Measurements from ENCODE around the gene PPM1G. TPM values are rescaled to one million over a fixed set of nuclear protein-coding genes. Genes with fewer than 3 reads are reported as not detected.

The PPM1G gene, protein sequence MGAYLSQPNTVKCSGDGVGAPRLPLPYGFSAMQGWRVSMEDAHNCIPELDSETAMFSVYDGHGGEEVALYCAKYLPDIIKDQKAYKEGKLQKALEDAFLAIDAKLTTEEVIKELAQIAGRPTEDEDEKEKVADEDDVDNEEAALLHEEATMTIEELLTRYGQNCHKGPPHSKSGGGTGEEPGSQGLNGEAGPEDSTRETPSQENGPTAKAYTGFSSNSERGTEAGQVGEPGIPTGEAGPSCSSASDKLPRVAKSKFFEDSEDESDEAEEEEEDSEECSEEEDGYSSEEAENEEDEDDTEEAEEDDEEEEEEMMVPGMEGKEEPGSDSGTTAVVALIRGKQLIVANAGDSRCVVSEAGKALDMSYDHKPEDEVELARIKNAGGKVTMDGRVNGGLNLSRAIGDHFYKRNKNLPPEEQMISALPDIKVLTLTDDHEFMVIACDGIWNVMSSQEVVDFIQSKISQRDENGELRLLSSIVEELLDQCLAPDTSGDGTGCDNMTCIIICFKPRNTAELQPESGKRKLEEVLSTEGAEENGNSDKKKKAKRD
- polyA plus RNA-seq (2012; ENCODE audit: insufficient read depth, insufficient read length, low read depth) = 238 TPM

DNA sequence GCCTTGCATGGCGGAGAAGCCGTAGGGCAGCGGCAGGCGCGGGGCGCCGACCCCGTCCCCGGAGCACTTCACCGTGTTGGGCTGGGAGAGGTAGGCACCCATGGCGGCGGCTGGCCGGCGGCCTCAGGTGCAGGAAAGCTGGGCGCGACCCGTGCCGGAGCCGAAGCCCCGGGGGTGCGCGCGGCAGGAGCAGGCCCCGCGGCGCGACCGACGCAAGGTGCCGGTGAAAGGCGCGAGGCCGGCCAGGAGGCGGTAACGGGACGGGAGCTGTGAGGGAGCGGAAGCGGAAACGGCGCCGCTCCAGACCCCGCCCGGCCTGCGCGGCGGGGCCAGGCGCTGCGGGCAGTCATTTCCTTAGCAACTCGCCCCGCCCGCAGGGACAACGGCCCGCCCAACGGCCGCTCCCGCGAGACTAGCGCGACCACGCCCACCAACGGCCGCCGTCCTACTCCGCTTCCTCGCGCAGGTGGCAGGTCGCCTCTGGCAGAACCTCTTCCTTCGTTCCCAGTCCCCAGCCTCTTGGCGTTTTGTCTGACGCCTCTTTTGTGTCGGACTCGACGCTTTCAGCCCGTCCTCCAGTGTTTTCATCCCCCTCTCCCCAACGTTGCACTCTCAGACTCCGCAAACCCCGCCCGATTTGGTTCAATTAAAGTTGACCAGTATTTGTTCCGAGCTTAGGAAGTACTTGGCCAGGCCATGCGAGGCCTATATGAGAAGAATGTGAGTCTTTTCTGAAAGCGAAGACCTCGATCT is at the start of gene PPM1G:
Gene PPM1G (minus strand): TSS at position 271 of the 753 bp plus-strand sequence. CDS start 169 bp downstream, at position 102.
- Histone ChIP-seq H3K4me3 (ENCODE audit: low read depth, low read length) (peak within 1 kb of the TSS; percentile 97), H3K36me3 (peaks cover 9% of the 10 kb centered on the region), H3K4me1 (0 out of 2 replicates have a peak, but pooled peaks cover 3% of the 10 kb centered on the region), H3K9me3 (no peaks in the 10 kb centered on the region), H3K27me3 (no peaks in the 10 kb centered on the region; the same call in 1 of the 2 replicates)
- peak; percentile 98 for DNase-seq
- TF ChIP-seq, protein P1, sequence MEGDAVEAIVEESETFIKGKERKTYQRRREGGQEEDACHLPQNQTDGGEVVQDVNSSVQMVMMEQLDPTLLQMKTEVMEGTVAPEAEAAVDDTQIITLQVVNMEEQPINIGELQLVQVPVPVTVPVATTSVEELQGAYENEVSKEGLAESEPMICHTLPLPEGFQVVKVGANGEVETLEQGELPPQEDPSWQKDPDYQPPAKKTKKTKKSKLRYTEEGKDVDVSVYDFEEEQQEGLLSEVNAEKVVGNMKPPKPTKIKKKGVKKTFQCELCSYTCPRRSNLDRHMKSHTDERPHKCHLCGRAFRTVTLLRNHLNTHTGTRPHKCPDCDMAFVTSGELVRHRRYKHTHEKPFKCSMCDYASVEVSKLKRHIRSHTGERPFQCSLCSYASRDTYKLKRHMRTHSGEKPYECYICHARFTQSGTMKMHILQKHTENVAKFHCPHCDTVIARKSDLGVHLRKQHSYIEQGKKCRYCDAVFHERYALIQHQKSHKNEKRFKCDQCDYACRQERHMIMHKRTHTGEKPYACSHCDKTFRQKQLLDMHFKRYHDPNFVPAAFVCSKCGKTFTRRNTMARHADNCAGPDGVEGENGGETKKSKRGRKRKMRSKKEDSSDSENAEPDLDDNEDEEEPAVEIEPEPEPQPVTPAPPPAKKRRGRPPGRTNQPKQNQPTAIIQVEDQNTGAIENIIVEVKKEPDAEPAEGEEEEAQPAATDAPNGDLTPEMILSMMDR (IDR thresholded peaks at IDR 0.05; ENCODE audit: low read depth, low read length) = no peak

DNA sequence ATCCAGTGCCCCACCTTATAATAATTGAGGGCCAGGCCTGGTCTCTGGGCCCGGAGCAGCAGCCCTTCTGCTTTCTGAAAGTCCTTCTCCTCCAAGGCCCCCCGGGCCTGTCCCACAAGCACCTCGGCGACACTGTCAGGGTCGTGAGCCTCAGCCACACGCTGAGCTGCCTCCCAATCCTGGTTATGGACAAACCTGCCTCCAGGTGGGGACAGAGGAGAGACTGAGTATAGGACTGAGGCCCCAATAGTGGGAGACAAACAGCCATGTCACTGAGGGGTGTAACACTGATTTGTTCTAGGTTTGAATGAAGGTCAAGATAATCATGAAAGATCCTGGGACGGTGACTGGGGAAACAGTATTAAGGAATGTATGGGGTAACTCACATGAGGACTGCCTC is 44.6 kb upstream of the PPM1G start:
- no peaks in the 10 kb centered on the region for H3K9me3 ChIP-seq
- H3K4me1 ChIP-seq = no peaks in the 10 kb centered on the region
- no peaks in the 10 kb centered on the region for H3K27me3 ChIP-seq
- H3K36me3 ChIP-seq = peaks cover 29% of the 10 kb centered on the region
- no peak overlapping the region for H3K4me3 ChIP-seq (ENCODE audit: low read depth, low read length)
- TF ChIP-seq, protein P1 (IDR thresholded peaks at IDR 0.05; ENCODE audit: low read depth, low read length) = no peak
- no peak for DNase-seq

DNA sequence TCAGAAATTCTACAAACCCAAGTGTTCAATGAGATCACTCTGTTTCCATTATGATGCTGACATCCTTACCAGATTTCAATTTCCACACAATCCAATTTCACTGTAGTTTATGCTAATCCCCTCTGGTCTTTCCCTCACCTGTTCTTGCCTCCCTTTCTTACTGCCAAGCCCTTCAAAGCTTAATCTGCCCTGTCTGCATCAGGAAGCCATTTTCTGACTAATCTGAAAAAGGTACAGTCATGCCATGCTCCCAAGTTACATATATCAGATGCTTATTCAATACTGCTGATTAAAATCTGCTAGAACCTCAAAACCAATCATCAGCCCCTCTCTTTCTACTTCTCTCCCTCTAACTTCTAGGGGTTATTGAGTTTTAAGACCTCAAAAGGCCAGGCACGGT is 41.7 kb upstream of the PPM1G start:
- H3K36me3 ChIP-seq = peaks cover 17% of the 10 kb centered on the region

DNA sequence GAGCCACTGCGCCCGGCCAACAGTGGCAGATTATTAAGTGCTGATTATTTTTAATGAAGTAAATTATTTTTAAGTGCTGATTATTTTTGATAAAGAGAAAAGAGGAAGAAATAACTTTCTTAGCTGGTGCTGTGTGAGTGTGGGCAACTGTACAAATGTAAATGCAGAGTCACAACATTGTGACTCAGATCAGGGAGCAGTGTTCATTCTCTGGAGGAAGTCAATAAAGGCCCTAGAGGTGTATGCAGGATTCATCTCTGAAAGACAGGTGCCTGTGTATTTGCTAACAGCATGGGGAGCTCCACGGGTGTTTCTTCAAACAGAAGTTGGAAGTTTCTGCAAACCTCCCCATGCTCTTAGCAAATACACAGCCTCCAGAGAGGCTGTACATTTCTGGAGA is 39.0 kb upstream of the PPM1G start:
- no peak for DNase-seq
- H3K27me3 ChIP-seq = no peaks in the 10 kb centered on the region
- no peaks in the 10 kb centered on the region for H3K9me3 ChIP-seq
- H3K36me3 ChIP-seq = peaks cover 14% of the 10 kb centered on the region
- no peaks in the 10 kb centered on the region for H3K4me1 ChIP-seq
- no peak overlapping the region for H3K4me3 ChIP-seq (ENCODE audit: low read depth, low read length)
- TF ChIP-seq, protein P1 (IDR thresholded peaks at IDR 0.05; ENCODE audit: low read depth, low read length) = no peak

More for the DNA sequence above, 41.7 kb upstream of the PPM1G start:
- DNase-seq = no peak
- TF ChIP-seq, protein P1 (IDR thresholded peaks at IDR 0.05; ENCODE audit: low read depth, low read length) = no peak
- Histone ChIP-seq H3K4me3 (ENCODE audit: low read depth, low read length) (no peak overlapping the region), H3K9me3 (no peaks in the 10 kb centered on the region), H3K4me1 (no peaks in the 10 kb centered on the region), H3K27me3 (no peaks in the 10 kb centered on the region)

DNA sequence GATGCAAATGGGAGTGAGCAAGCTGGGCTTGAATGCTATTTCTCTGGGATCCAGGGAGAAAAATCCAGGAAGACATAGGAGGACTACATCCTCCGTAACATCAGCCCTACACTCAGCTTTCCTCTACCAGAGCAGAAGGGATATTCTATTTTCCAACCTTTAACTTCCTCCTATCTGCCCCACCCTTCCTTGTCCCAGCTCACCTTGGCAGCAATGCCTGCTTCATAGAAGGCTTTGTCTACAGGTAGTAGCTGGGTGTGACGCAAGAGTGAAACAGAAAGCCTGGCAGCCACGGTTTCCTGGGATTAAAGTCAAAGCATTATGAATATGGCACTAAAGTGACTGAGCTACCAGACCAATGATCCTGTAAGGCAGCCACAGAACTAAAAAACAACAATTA is 36.7 kb upstream of the PPM1G start:
- TF ChIP-seq, protein P1 (IDR thresholded peaks at IDR 0.05; ENCODE audit: low read depth, low read length) = no peak
- Histone ChIP-seq H3K4me1 (no peaks in the 10 kb centered on the region), H3K4me3 (ENCODE audit: low read depth, low read length) (no peak overlapping the region), H3K36me3 (peaks cover 18% of the 10 kb centered on the region), H3K9me3 (no peaks in the 10 kb centered on the region), H3K27me3 (no peaks in the 10 kb centered on the region)
- no peak for DNase-seq

All from BE2C (cell line).